ENCODE measurements around the gene CLIP1. TPM values are rescaled to one million over a fixed set of nuclear protein-coding genes. Genes with fewer than 3 reads are reported as not detected.

Gene CLIP1
- total RNA-seq, 1 experiment from 2014 or later = 42.9 TPM

- TF ChIP-seq EZH2phosphoT487 (IDR thresholded peaks at IDR 0.05; ENCODE audit: borderline replicate concordance) (no peak), CEBPB (IDR thresholded peaks at IDR 0.05; ENCODE audit: low read depth) (no peak), EGR1 (IDR thresholded peaks at IDR 0.05; ENCODE audit: low read depth) (no peak), CTCF (IDR thresholded peaks at IDR 0.05 in 2 of 3, conservative IDR thresholded peaks at IDR 0.05 in 1 of 3; ENCODE audit: borderline replicate concordance in 1 of 3, insufficient read depth in 1 of 3, low read depth in 2 of 3, low read length in 2 of 3) (no peak), TCF7L2 (IDR thresholded peaks at IDR 0.05; ENCODE audit: borderline replicate concordance, extremely low read depth, insufficient read depth, insufficient read length) (no peak), ATF3 (IDR thresholded peaks at IDR 0.05) (no peak), CBX3 (IDR thresholded peaks at IDR 0.05; ENCODE audit: low read depth) (no peak), JUND (IDR thresholded peaks at IDR 0.05) (no peak), ZBTB33 (IDR thresholded peaks at IDR 0.05; ENCODE audit: extremely low read depth, insufficient replicate concordance, low read length) (no peak), YY1 (IDR thresholded peaks at IDR 0.05; ENCODE audit: extremely low read depth, insufficient replicate concordance, low read depth, low read length) (no peak), ELF1 (IDR thresholded peaks at IDR 0.05; ENCODE audit: borderline replicate concordance, low read depth) (no peak), ZFX (IDR thresholded peaks at IDR 0.05) (no peak), ZNF274 (IDR thresholded peaks at IDR 0.05; ENCODE audit: low read depth, low read length) (no peak), POLR2A (IDR thresholded peaks at IDR 0.05; ENCODE audit: borderline replicate concordance, extremely low read depth, insufficient read depth, insufficient read length) (no peak), FOSL1 (IDR thresholded peaks at IDR 0.05; ENCODE audit: low read depth) (no peak), MAX (IDR thresholded peaks at IDR 0.05) (no peak), SRF (IDR thresholded peaks at IDR 0.05; ENCODE audit: low read depth) (no peak)
- intact Hi-C loops (cut with micrococcal nuclease) = no loop called here
- H3K27ac ChIP-seq (ENCODE audit: low read depth, low read length) = no peak overlapping the region
- RAD21 ChIA-PET (ENCODE audit: low non-redundant PET in 1 of 2, low total read pairs in 2 of 2, uncharacterized antibody in 2 of 2, unreplicated experiment in 2 of 2) = no interaction called here
- POLR2A ChIA-PET = no interaction called here
- H4K20me1 ChIP-seq (ENCODE audit: insufficient read depth) = no peaks in the 10 kb centered on the region
- no peak overlapping the region for H3K4me2 ChIP-seq (ENCODE audit: low read length)
- H3K79me2 ChIP-seq (ENCODE audit: insufficient read depth, low read length) = no peaks in the 10 kb centered on the region
- peaks cover 8 to 32% of the 10 kb centered on the region in 2 experiments for H3K4me1 ChIP-seq (ENCODE audit: control insufficient read depth in 1 of 2, insufficient read depth in 2 of 2, low read length in 2 of 2)
- no TSS peak for BruUV-seq (replicated peaks)
- no peaks in the 10 kb centered on the region for H3K9me2 ChIP-seq (ENCODE audit: insufficient read depth)
- no peaks in the 10 kb centered on the region for H3K9me3 ChIP-seq (ENCODE audit: control insufficient read depth in 1 of 2, insufficient read depth in 1 of 2, low read depth in 1 of 2, low read length in 2 of 2)
- no peak overlapping the region for H3K4me3 ChIP-seq (replicated peaks in 1 of 2; ENCODE audit: low read depth in 1 of 2, low read length in 2 of 2)
- H3K36me3 ChIP-seq (ENCODE audit: control insufficient read depth in 1 of 2, insufficient read depth in 2 of 2, low read length in 2 of 2) = 0 out of 4 replicates have a peak, but pooled peaks cover 0 to 2% of the 10 kb centered on the region in 2 experiments
- no peak for DNase-seq (ENCODE audit: low read depth, low spot score)
- H2AFZ ChIP-seq (ENCODE audit: low read depth, low read length, poor library complexity, severe bottlenecking) = no peak overlapping the region
- no peak overlapping the region for H3K9ac ChIP-seq (ENCODE audit: low read length)
- no peaks in the 10 kb centered on the region for H3K27me3 ChIP-seq (ENCODE audit: insufficient read depth, low read length)
- ATAC-seq = no peak
- CTCF ChIA-PET = no interaction called here
These were observed 45.5 kb upstream of the CLIP1 start for GRCh38 chr12:122467983-122468382.

Data from HCT116 (cell line).